C1 segment of cervical spinal cord (tissue), 14 donors: Measurements from ENCODE around the gene CNTNAP2.
"Not testable (repeated sequence)": the region's sequence is repeated elsewhere in the genome, so short reads cannot be mapped to it uniquely, and the experiment has no call there.

Source experiments
- DNase-seq, 14 donors: peaks; one replicate each; lab custom pipeline; 2025; lab: John Stamatoyannopoulos, UW

Gene CNTNAP2

DNA sequence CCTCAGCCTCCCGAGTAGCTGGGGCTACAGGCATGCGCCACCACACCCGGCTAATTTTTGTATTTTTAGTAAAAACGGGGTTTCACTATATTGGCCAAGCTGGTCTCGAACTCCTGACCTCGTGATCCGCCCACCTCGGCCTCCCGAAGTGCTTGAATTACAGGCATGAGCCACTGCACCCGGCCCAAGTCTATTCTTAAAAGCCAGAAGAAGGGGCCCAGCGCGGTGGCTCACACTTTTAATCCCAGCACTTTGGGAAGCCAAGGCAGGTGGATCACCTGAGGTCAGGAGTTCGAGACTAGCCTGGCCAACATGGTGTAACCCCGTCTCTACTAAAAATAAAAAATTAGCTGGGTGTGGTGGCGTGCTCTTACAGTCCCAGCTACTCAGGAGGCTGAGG is 2348.8 kb downstream of the CNTNAP2 start:
- not testable (repeated sequence) for DNase-seq

DNA sequence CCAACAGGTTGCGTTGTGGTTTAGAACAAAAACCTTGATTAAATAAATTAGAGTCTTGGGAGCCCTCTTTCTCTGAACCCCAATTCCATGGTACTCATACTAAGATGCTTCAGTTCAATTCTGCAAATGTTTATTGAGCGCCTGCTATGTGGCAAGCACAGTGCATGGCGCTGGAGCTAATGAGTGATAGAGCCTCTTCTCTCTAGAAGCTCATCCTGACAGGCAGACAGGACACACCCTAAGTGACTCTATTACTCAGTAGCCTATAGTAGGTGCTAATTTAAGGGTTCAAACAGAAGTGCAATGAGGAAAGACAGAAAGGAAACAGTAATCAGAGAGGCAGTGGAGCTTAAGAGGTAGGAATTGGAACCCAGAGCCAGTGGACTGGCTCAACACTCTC is 2349.5 kb downstream of the CNTNAP2 start:
- no peak for DNase-seq

DNA sequence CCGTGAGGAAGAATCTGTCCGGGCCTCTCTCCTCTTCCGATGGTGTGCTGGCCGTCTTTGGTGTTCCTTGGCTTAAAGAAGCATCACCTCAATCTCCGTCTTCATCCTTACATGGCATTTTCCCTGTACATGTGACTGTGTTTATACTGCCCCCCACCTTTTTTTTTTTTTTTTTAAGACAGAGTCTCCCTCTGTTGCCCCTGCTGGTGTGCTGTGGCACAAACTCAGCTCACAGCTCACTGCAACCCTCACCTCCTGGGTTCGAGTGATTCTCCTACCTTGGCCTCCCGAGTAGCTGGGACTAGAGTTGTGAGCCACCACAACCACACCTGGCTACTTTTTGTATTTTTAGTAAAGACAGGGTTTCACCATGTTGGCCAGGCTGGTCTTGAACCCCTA is 2352.1 kb downstream of the CNTNAP2 start:
- DNase-seq = no peak
